Loucy (cell line): ENCODE data around the gene CEP135.

ENCODE experiments used
- CTCF ChIP-seq: fragments of 200-600 bp; sonication (generic); conservative IDR thresholded peaks from 2 replicates; pipeline ENCODE4 v1.5.1; 2014; ENCODE audit warnings: mild to moderate bottlenecking, antibody characterized with exemption, low read length
- EZH2phosphoT487 ChIP-seq: fragments of 200-600 bp; IDR thresholded peaks from 2 replicates; pipeline ENCODE4 v1.6.1; 2018; ENCODE audit warnings: antibody characterized with exemption, mild to moderate bottlenecking, moderate library complexity, borderline replicate concordance

DNA sequence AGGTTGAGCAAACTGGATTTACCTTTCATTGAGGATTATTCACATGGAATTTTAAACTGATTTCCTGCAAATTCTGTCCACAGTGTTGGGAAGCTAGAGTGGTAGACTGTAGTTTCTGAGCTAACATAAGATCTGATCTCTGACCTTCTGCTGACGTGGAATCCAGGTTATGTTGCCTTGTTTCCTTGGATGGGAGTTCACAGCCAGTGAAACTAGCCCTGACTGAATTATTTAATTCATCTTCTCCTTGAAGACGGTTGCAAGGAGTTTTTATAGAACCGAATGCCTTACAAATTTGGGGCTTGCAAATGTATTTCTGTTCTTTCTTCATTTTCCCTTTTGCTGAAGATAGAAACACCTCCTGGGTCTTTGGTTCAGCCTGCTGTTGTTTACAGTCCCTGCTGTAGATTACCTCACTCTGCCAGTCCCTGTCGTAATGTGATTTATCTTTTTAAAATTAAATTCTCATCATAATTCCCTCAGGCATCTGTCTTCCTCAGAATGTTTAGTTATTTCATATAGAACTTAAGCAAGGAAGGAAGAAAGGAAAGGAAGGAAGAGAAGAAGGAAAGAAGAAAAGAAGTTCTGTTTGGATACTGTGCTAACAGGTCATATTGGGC is 113.9 kb downstream of the CEP135 start:
- TF ChIP-seq CTCF (no peak), EZH2phosphoT487 (no peak)
